Ovary (tissue), 3 donors: ENCODE results near the gene ASPDH.

ENCODE experiments used
- CTCF ChIP-seq, 3 donors: fragments of 450-650 bp in 2 of 3; fragments of 200-600 bp in 1 of 3; IDR thresholded peaks; one replicate each; pipeline versions ENCODE4 v1.5.1 to v1.8.0; 2016 to 2022; ENCODE audit warnings: antibody characterized with exemption in 3 of 3, mild to moderate bottlenecking in 1 of 3
- EP300 ChIP-seq: sonication (generic); formaldehyde crosslinking; IDR thresholded peaks from one replicate; pipeline ENCODE4 v1.6.1; 2017; ENCODE audit warnings: antibody characterized with exemption
- donor health status: DM: no; HTN: no; CAD: no.

DNA sequence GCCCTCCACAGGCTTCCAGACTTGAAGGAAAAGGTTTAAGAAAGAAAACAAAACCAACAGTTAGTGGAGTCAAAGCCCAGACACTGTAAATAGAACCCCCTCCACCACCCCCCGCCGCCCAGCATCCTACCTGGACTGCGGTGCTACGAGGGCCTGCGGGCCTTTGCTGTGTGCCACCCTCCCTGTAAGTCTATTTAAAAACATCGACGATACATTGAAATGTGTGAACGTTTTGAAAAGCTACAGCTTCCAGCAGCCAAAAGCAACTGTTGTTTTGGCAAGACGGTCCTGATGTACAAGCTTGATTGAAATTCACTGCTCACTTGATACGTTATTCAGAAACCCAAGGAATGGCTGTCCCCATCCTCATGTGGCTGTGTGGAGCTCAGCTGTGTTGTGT, 30.8 kb downstream of the ASPDH start:
- no peak for TF ChIP-seq EP300
- TF ChIP-seq CTCF (IDR thresholded peaks at IDR 0.05) = no peak
